Glutamatergic neuron (in vitro differentiated cells): ENCODE data around the gene RNF20. TPM values are rescaled to one million over a fixed set of nuclear protein-coding genes. Genes with fewer than 3 reads are reported as not detected.

Experiments used
- DNase-seq: peaks from one replicate; pipeline ENCODE4 v3.0.0; 2022
- H3K27ac Mint-ChIP-seq: one replicate; pipeline ENCODE4 v1.8.0; 2020; ENCODE audit warnings: mild to moderate bottlenecking, mixed read lengths, inconsistent platforms; ENCODE audit not compliant: unreplicated experiment
- H3K27me3 Mint-ChIP-seq: one replicate; pipeline ENCODE4 v1.8.0; 2020; ENCODE audit warnings: mild to moderate bottlenecking, moderate library complexity, mixed read lengths, inconsistent platforms; ENCODE audit not compliant: unreplicated experiment
- H3K36me3 Mint-ChIP-seq: one replicate; pipeline ENCODE4 v1.8.0; 2020; ENCODE audit warnings: mild to moderate bottlenecking, mixed read lengths, inconsistent platforms; ENCODE audit not compliant: unreplicated experiment
- H3K4me1 Mint-ChIP-seq: one replicate; pipeline ENCODE4 v1.8.0; 2020; ENCODE audit warnings: mild to moderate bottlenecking, low read depth, mixed read lengths, inconsistent platforms; ENCODE audit not compliant: unreplicated experiment
- H3K4me3 Mint-ChIP-seq: one replicate; pipeline ENCODE4 v1.8.0; 2020; ENCODE audit warnings: mild to moderate bottlenecking, mixed read lengths, inconsistent platforms; ENCODE audit not compliant: unreplicated experiment
- H3K9me3 Mint-ChIP-seq: one replicate; pipeline ENCODE4 v1.8.0; 2020; ENCODE audit warnings: mild to moderate bottlenecking, moderate library complexity, mixed read lengths, inconsistent platforms; ENCODE audit not compliant: unreplicated experiment
- total RNA-seq: library from RNA; stranded (reverse); fragmentation: NEBNext Ultra II Directional; extraction: Animal tissue kit (Norgen Biotek cat#: 25700); gene quantifications from one replicate; pipeline ENCODE4 v1.2.1, GENCODE V29; 2021; ENCODE audit not compliant: unreplicated experiment
- TF ChIP-seq, protein P1 (sequence below): fragments of 200-600 bp; sonication (generic); IDR thresholded peaks from one replicate; pipeline ENCODE4 v1.5.0; 2021; ENCODE audit not compliant: partially characterized antibody, unreplicated experiment

The RNF20 gene
- total RNA-seq, 1 donor from 2014 or later, result 65.5 TPM

DNA sequence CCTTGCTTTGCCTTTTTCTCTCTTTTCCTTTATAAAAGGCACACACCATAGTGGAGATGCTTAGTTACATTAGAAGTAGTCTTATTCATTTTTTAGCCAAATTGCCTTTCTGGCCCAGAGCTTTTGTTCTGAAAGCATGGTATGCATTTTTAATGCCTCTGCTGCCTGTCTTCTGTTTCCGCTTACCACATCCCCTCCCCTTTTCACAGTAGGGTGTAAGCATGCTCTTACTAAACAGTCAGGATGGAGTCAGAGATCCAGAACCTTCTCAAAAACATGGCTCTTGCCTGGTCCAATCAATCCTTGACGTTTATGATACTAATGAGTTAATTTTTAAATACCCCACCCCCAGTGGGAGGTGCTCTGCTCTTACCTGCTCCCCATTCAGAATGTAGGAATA, 38.7 kb downstream of the RNF20 start:
- H3K27ac Mint-ChIP-seq, result no peak overlapping the region
- H3K9me3 Mint-ChIP-seq, result peaks cover 3% of the 10 kb centered on the region
- H3K4me1 Mint-ChIP-seq, result no peaks in the 10 kb centered on the region
- TF ChIP-seq, protein P1, sequence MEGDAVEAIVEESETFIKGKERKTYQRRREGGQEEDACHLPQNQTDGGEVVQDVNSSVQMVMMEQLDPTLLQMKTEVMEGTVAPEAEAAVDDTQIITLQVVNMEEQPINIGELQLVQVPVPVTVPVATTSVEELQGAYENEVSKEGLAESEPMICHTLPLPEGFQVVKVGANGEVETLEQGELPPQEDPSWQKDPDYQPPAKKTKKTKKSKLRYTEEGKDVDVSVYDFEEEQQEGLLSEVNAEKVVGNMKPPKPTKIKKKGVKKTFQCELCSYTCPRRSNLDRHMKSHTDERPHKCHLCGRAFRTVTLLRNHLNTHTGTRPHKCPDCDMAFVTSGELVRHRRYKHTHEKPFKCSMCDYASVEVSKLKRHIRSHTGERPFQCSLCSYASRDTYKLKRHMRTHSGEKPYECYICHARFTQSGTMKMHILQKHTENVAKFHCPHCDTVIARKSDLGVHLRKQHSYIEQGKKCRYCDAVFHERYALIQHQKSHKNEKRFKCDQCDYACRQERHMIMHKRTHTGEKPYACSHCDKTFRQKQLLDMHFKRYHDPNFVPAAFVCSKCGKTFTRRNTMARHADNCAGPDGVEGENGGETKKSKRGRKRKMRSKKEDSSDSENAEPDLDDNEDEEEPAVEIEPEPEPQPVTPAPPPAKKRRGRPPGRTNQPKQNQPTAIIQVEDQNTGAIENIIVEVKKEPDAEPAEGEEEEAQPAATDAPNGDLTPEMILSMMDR, result no peak
- H3K27me3 Mint-ChIP-seq, result peaks cover 4% of the 10 kb centered on the region
- H3K4me3 Mint-ChIP-seq, result no peak overlapping the region
- no peaks in the 10 kb centered on the region for H3K36me3 Mint-ChIP-seq
- no peak for DNase-seq

DNA sequence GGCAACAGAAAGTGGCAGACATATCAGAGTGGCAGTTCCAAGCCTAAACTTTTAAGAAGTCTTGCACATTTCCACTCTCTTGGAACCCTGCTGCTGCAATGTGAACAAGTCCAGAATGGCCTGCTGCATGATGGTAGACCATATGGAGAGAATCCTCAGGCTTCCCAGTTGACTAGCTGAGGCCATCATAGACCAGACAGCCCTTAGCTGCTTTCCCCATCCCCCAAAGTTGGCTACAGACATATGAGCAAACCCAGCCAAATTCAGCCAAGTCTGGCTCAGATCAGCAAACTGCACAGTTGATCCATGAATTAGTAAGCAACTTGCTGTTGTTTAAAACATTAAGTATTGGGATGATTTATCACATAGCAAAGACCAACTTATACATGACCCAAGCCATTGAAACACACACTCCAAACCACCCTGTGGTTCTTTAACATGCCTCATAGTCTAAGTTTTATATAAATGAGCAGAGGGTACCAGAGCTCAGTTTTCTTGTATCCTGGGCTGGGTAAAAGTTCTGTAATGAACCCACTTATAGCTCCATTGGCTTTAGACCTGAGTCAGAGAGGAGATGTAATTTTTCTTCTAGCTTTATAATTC, 41.2 kb downstream of the RNF20 start:
- Mint-ChIP-seq H3K27me3 (peaks cover 1% of the 10 kb centered on the region), H3K4me1 (no peaks in the 10 kb centered on the region), H3K4me3 (no peak overlapping the region), H3K27ac (no peak overlapping the region), H3K36me3 (no peaks in the 10 kb centered on the region), H3K9me3 (peaks cover 3% of the 10 kb centered on the region)
- no peak for DNase-seq
- TF ChIP-seq, protein P1, result no peak

DNA sequence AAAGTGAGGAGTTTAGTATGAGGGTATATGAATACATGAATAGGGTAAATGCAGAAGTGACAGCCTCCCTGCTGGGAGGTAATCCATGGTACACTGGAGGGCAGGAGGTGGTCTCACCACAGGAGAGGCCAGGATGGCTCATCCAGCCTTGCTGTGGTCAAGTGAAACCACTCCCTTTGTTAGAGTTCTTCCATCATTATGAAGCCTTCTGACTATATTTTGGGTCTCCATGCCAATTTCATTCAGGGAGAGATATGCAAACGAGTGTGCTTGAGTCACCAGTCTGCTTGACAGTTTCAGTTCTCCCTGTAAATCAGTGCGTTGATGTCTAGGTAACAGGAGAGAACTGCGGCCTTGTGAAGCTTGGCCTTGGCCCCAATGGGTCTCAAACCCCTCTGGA, 44.7 kb downstream of the RNF20 start:
- TF ChIP-seq, protein P1, result no peak
- no peak overlapping the region for H3K27ac Mint-ChIP-seq
- no peaks in the 10 kb centered on the region for H3K4me1 Mint-ChIP-seq
- H3K9me3 Mint-ChIP-seq, result peaks cover 3% of the 10 kb centered on the region
- no peak overlapping the region for H3K4me3 Mint-ChIP-seq
- no peak for DNase-seq
- H3K27me3 Mint-ChIP-seq, result no peaks in the 10 kb centered on the region
- no peaks in the 10 kb centered on the region for H3K36me3 Mint-ChIP-seq

DNA sequence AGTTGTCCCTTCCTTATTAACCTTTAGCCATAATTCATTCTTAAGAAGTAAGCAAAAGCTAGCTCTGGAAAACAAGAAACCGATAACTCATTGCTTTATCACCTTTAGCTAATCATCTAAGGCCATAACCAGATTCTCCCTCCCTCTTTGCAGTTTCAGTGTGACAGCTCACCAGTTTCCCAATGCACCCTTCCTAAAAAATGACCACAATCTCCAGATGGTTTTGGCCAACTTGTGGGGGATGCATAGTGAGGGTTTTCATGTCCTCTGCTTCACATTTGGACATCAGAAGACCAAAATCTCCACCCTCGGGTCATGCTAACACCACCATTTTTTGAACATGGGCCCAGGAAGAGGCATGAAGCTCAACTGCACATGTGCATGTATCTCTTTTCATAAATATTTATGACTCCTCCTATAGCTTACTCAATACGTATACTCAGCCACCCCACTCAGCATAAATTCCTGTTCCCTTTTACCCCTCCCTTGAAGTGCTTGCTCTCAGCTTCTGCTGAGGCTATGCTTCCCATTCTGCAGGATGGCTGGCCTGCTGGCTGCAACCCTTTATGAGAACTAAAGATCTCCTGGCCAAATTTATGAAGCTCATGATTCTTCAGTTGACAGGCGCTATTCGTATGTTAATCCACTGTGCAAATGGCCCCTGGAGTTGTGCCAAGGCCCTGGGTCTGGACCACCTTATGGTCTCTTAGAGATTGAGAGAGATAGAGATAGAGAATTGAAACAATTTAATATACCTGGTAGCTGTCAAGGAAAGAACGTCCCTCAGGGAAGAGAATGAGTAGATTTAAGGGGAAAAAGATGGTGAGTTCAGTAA, 46.3 kb downstream of the RNF20 start:
- no peaks in the 10 kb centered on the region for H3K4me1 Mint-ChIP-seq
- no peak overlapping the region for H3K4me3 Mint-ChIP-seq
- TF ChIP-seq, protein P1, result no peak
- H3K27me3 Mint-ChIP-seq, result no peaks in the 10 kb centered on the region
- no peak overlapping the region for H3K27ac Mint-ChIP-seq
- no peaks in the 10 kb centered on the region for H3K9me3 Mint-ChIP-seq
- DNase-seq, result no peak
- no peaks in the 10 kb centered on the region for H3K36me3 Mint-ChIP-seq

DNA sequence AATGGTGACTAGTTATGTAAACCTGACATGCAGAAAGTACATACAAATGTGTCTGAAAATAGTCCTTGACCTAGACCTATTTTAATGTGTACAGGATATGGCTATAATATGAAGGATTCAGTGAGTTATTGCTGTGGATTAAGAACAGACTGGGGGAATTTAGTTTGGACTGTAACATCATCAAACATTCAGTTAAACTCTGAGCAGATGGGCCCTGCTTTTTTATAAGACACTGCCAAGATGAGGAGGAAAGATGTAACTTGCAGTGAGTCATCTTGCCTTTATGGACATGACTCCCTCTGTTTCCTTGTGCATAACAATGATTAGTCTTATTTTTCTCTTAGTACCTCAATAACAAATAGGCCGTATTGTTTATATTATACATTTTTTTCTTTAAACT, 48.9 kb downstream of the RNF20 start:
- no peak for DNase-seq
- TF ChIP-seq, protein P1, result no peak
- H3K4me1 Mint-ChIP-seq, result no peaks in the 10 kb centered on the region
- H3K9me3 Mint-ChIP-seq, result no peaks in the 10 kb centered on the region
- no peaks in the 10 kb centered on the region for H3K27me3 Mint-ChIP-seq
- no peak overlapping the region for H3K4me3 Mint-ChIP-seq
- no peaks in the 10 kb centered on the region for H3K36me3 Mint-ChIP-seq
- H3K27ac Mint-ChIP-seq, result no peak overlapping the region
